HEK293 (cell line): ENCODE data around the gene PTK7.
A peak's percentile ranks its signal among the peaks of the same experiment; 100 is the strongest.

ENCODE experiments used
- BCL11A ChIP-seq: fragments of 450-650 bp; formaldehyde crosslinking; IDR thresholded peaks from 2 replicates; pipeline ENCODE4 v1.5.1; 2016; ENCODE audit warnings: low read depth, missing biosample characterization, missing genetic modification characterization
- FEZF1 ChIP-seq: fragments of 450-650 bp; formaldehyde crosslinking; IDR thresholded peaks from 2 replicates; pipeline ENCODE4 v1.5.1; 2016; ENCODE audit warnings: missing biosample characterization, missing genetic modification characterization
- GFI1B ChIP-seq: fragments of 450-650 bp; formaldehyde crosslinking; IDR thresholded peaks from 2 replicates; pipeline ENCODE4 v1.5.1; 2016; ENCODE audit warnings: missing biosample characterization, missing genetic modification characterization
- HIC1 ChIP-seq: fragments of 450-650 bp; formaldehyde crosslinking; IDR thresholded peaks from 2 replicates; pipeline ENCODE4 v1.5.1; 2016; ENCODE audit warnings: missing biosample characterization, missing genetic modification characterization
- KLF7 ChIP-seq: fragments of 450-650 bp; formaldehyde crosslinking; IDR thresholded peaks from 2 replicates; pipeline ENCODE4 v1.5.1; 2016; ENCODE audit warnings: missing biosample characterization, missing genetic modification characterization, borderline replicate concordance
- PRDM10 ChIP-seq: fragments of 450-650 bp; formaldehyde crosslinking; IDR thresholded peaks from 2 replicates; pipeline ENCODE4 v1.5.1; 2016; ENCODE audit warnings: missing biosample characterization, missing genetic modification characterization
- PRDM4 ChIP-seq: fragments of 450-650 bp; formaldehyde crosslinking; IDR thresholded peaks from 2 replicates; pipeline ENCODE4 v1.5.1; 2017; ENCODE audit warnings: missing biosample characterization, missing genetic modification characterization
- SP2 ChIP-seq: fragments of 450-650 bp; formaldehyde crosslinking; IDR thresholded peaks from 2 replicates; pipeline ENCODE4 v1.5.1; 2016; ENCODE audit warnings: missing biosample characterization, missing genetic modification characterization
- ZBTB44 ChIP-seq: fragments of 450-650 bp; IDR thresholded peaks from 2 replicates; pipeline ENCODE4 v1.5.1; 2018; ENCODE audit warnings: missing biosample characterization, mild to moderate bottlenecking, missing genetic modification characterization
- ZNF10 ChIP-seq: fragments of 450-650 bp; formaldehyde crosslinking; IDR thresholded peaks from 2 replicates; pipeline ENCODE4 v1.5.1; 2017; ENCODE audit warnings: missing biosample characterization, missing genetic modification characterization
- ZNF138 ChIP-seq: fragments of 450-650 bp; formaldehyde crosslinking; IDR thresholded peaks from 2 replicates; pipeline ENCODE4 v1.5.1; 2016; ENCODE audit warnings: missing biosample characterization, missing genetic modification characterization, borderline replicate concordance
- ZNF140 ChIP-seq: fragments of 450-650 bp; formaldehyde crosslinking; IDR thresholded peaks from 2 replicates; pipeline ENCODE4 v1.5.1; 2016; ENCODE audit warnings: missing biosample characterization, missing genetic modification characterization
- ZNF146 ChIP-seq: fragments of 450-650 bp; formaldehyde crosslinking; IDR thresholded peaks from 2 replicates; pipeline ENCODE4 v1.5.1; 2016; ENCODE audit warnings: missing biosample characterization, missing genetic modification characterization
- ZNF239 ChIP-seq: fragments of 450-650 bp; formaldehyde crosslinking; IDR thresholded peaks from 2 replicates; pipeline ENCODE4 v1.5.1; 2016; ENCODE audit warnings: missing biosample characterization, missing genetic modification characterization
- ZNF274 ChIP-seq, 2 experiments: fragments of 200-500 bp in 1 of 2; fragments of 450-650 bp in 1 of 2; sonication (Bioruptor generic) in 1 of 2; formaldehyde crosslinking in 1 of 2; IDR thresholded peaks; 2 replicates each; pipeline versions ENCODE4 v1.5.1 to v1.6.1; 2014 to 2016; ENCODE audit warnings: borderline replicate concordance in 1 of 2, inconsistent platforms in 1 of 2, low read length in 1 of 2, missing biosample characterization in 1 of 2, missing genetic modification characterization in 1 of 2
- ZNF302 ChIP-seq: fragments of 450-650 bp; formaldehyde crosslinking; IDR thresholded peaks from 2 replicates; pipeline ENCODE4 v1.5.1; 2016; ENCODE audit warnings: missing biosample characterization, missing genetic modification characterization, low read depth
- ZNF433 ChIP-seq: fragments of 450-650 bp; formaldehyde crosslinking; IDR thresholded peaks from 2 replicates; pipeline ENCODE4 v1.5.1; 2016; ENCODE audit warnings: missing biosample characterization, missing genetic modification characterization, low read depth
- ZNF501 ChIP-seq: fragments of 450-650 bp; formaldehyde crosslinking; IDR thresholded peaks from 2 replicates; pipeline ENCODE4 v1.5.1; 2016; ENCODE audit warnings: missing biosample characterization, missing genetic modification characterization
- ZNF521 ChIP-seq: fragments of 450-650 bp; formaldehyde crosslinking; IDR thresholded peaks from 2 replicates; pipeline ENCODE4 v1.5.1; 2017; ENCODE audit warnings: missing biosample characterization, mild to moderate bottlenecking, missing genetic modification characterization
- ZNF623 ChIP-seq: fragments of 450-650 bp; formaldehyde crosslinking; IDR thresholded peaks from 2 replicates; pipeline ENCODE4 v1.5.1; 2016; ENCODE audit warnings: missing biosample characterization, missing genetic modification characterization
- ZNF639 ChIP-seq: fragments of 450-650 bp; formaldehyde crosslinking; IDR thresholded peaks from 2 replicates; pipeline ENCODE4 v1.5.1; 2016; ENCODE audit warnings: missing biosample characterization, missing genetic modification characterization
- ZNF658 ChIP-seq: fragments of 450-650 bp; formaldehyde crosslinking; IDR thresholded peaks from 2 replicates; pipeline ENCODE4; 2016; ENCODE audit warnings: missing biosample characterization, missing genetic modification characterization
- ZNF664 ChIP-seq: fragments of 450-650 bp; formaldehyde crosslinking; IDR thresholded peaks from 2 replicates; pipeline ENCODE4 v1.5.1; 2016; ENCODE audit warnings: missing biosample characterization, missing genetic modification characterization
- ZNF791 ChIP-seq: fragments of 450-650 bp; formaldehyde crosslinking; IDR thresholded peaks from 2 replicates; pipeline ENCODE4 v1.5.1; 2016; ENCODE audit warnings: missing biosample characterization, missing genetic modification characterization
- ZNF837 ChIP-seq: fragments of 450-650 bp; formaldehyde crosslinking; IDR thresholded peaks from 2 replicates; pipeline ENCODE4 v1.5.1; 2016; ENCODE audit warnings: missing biosample characterization, missing genetic modification characterization
- ZNF843 ChIP-seq: fragments of 450-650 bp; formaldehyde crosslinking; IDR thresholded peaks from 2 replicates; pipeline ENCODE4 v1.5.1; 2016; ENCODE audit warnings: missing biosample characterization, missing genetic modification characterization

The PTK7 gene

GRCh38 chr6:43088654-43089056 lies 12.5 kb downstream of the PTK7 start (continued):
- TF ChIP-seq PRDM10 (tag by site-specific recombination): 0 out of 2 replicates have a peak, but pooled peaks have one; percentile 31
- TF ChIP-seq ZNF501 (tag by site-specific recombination): peak; percentile 79
- TF ChIP-seq ZNF843 (tag by site-specific recombination): 0 out of 2 replicates have a peak, but pooled peaks have one; percentile 23
- TF ChIP-seq SP2 (tag by site-specific recombination): no peak
- no peak for TF ChIP-seq ZNF658 (tag by site-specific recombination)
- peak; percentile 98 for TF ChIP-seq ZNF140
- TF ChIP-seq ZNF138 (tag by site-specific recombination): peak; percentile 98
- 0 out of 2 replicates have a peak, but pooled peaks have one; percentile 16 for TF ChIP-seq ZNF302 (tag by site-specific recombination)
- TF ChIP-seq ZNF521 (tag by site-specific recombination): no peak
- peak; percentile 85 for TF ChIP-seq ZNF639 (tag by site-specific recombination)
- TF ChIP-seq ZNF433: peak; percentile 97
- no peak for TF ChIP-seq ZNF837
- peak; percentile 62 for TF ChIP-seq HIC1 (tag by site-specific recombination)
- TF ChIP-seq ZNF239: no peak
- peak; percentile 73 for TF ChIP-seq GFI1B (tag by site-specific recombination)
- TF ChIP-seq ZBTB44 (tag by site-specific recombination): no peak
- peak; percentile 83 for TF ChIP-seq ZNF791 (tag by site-specific recombination)
- TF ChIP-seq ZNF664: peak; percentile 95
- peak; percentile 90 for TF ChIP-seq ZNF623 (tag by site-specific recombination)
- TF ChIP-seq ZNF146 (tag by site-specific recombination): peak; percentile 63; the same call in 1 of the 2 replicates
- peak; percentile 46; the same call in 1 of the 2 replicates for TF ChIP-seq PRDM4 (tag by site-specific recombination)
- peak; percentile 74; the same call in 1 of the 2 replicates for TF ChIP-seq KLF7 (tag by site-specific recombination)
- 0 out of 2 replicates have a peak, but pooled peaks have one; percentile 17 for TF ChIP-seq BCL11A (tag by site-specific recombination)
- peak; percentile 42; the same call in 1 of the 2 replicates for TF ChIP-seq ZNF10 (tag by site-specific recombination)
- TF ChIP-seq ZNF274 (IDR thresholded peaks at IDR 0.05; ENCODE audit: low read length): no peak
- no peak for TF ChIP-seq ZNF274 (tag by site-specific recombination; IDR thresholded peaks at IDR 0.05; ENCODE audit: borderline replicate concordance)
- no peak for TF ChIP-seq FEZF1 (tag by site-specific recombination)
